ENCODE data around the gene CYP2F1.
"Not testable (repeated sequence)": the region's sequence is repeated elsewhere in the genome, so short reads cannot be mapped to it uniquely, and the experiment has no call there.

CYP2F1 gene, protein sequence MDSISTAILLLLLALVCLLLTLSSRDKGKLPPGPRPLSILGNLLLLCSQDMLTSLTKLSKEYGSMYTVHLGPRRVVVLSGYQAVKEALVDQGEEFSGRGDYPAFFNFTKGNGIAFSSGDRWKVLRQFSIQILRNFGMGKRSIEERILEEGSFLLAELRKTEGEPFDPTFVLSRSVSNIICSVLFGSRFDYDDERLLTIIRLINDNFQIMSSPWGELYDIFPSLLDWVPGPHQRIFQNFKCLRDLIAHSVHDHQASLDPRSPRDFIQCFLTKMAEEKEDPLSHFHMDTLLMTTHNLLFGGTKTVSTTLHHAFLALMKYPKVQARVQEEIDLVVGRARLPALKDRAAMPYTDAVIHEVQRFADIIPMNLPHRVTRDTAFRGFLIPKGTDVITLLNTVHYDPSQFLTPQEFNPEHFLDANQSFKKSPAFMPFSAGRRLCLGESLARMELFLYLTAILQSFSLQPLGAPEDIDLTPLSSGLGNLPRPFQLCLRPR

DNA sequence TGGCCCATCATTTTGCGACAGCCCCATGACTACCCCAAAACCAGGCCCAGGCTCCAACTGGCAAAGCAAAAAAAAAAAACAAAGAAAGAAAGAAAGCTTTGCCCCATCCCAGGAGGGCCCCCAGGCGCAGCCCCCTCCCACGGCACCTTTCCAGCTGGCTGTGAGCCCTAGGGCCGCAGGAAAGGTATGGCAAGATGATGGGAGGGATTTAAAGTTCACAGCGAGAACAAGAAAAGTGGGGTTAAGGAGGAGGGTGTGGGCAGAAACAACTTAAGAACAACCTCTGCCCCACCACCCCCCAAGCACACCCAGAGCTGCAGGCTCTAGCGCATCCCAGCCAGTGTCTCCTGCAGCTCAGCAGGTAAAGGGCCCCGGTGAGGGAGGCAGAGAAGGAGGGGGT is at the start of gene CYP2F1:
Gene CYP2F1, plus strand, starts transcription at position 301 of the 400 bp plus-strand sequence. CDS start 1,757 bp downstream, outside the sequence.
- DNase-seq (ENCODE audit: low spot score): no peak

DNA sequence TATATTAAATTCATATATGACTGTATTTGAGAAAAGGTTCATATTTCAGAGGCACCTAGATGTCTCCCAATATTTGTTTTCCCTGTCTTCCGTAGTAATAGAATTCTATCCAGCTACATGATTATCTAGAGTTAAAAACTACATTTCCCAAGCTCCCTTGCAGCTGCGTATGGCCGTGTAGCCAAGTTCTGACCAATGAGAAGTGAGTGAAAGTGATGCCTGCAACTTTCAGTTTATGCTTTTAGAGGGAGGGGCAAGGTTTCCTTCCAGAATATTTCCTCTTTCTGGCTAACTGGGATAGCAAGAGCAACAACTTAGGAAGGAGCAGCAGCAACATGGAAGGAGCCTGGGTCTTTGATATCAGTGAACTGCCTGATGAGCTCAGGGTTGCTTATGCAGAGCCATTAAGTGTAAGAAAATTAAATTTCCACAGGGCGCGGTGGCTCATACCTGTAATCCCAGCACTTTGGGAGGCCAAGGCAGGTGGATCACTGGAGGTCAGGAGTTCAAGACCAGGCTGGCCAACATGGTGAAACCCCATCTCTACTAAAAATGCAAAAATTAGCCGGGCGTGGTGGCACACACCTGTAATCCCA is 49.2 kb upstream of the CYP2F1 start:
- peak; percentile 38 for DNase-seq (ENCODE audit: low spot score)

DNA sequence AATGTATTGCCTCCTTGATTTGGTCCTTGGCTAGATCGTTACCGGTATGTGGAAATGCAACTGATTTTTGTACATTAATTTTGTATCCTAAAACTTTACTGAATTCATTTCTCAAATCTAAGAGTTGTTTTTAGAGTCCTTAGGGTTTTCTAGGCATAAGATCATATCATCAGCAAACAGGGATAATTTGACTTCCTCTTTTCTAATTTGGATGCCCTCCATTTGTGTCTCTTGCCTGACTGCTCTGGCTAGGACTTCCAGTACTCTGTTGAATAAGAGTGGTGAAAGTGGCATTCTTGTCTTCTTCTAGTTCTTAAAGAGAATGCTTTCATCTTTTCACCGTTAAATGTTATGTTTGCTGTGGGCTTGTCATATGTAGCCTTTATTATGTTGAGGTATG is 37.9 kb upstream of the CYP2F1 start:
- DNase-seq (ENCODE audit: low spot score): no peak

GRCh38 chr19:41083516-41083915 is 30.7 kb upstream of the CYP2F1 start:
- no peak for DNase-seq (ENCODE audit: low spot score)

- no peak for DNase-seq (ENCODE audit: low spot score)
Measured at GRCh38 chr19:41085748-41086415, 28.4 kb upstream of the CYP2F1 start.

- DNase-seq (ENCODE audit: low spot score): no peak
Measured at GRCh38 chr19:41088151-41088550, 26.1 kb upstream of the CYP2F1 start, which contains the start of gene CYP2A13. Gene CYP2A13, plus strand, starts transcription at chr19:41088451. Its CDS starts 21 bp downstream, at chr19:41088472.

- no peak for DNase-seq (ENCODE audit: low spot score)
Measured at GRCh38 chr19:41089959-41090358, 24.3 kb upstream of the CYP2F1 start.

DNA sequence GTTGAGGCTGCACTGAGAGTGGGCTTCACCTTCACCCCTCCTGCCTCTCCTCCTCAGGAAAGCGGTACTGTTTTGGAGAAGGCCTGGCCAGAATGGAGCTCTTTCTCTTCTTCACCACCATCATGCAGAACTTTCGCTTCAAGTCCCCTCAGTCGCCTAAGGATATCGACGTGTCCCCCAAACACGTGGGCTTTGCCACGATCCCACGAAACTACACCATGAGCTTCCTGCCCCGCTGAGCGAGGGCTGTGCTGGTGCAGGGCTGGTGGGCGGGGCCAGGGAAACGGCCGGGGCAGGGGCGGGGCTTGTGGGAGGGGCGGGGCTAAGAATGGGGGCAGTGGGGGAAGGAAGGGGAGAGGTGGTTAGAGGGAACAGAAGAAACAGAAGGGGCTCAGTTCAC is 18.5 kb upstream of the CYP2F1 start:
- no peak for DNase-seq (ENCODE audit: low spot score)

DNA sequence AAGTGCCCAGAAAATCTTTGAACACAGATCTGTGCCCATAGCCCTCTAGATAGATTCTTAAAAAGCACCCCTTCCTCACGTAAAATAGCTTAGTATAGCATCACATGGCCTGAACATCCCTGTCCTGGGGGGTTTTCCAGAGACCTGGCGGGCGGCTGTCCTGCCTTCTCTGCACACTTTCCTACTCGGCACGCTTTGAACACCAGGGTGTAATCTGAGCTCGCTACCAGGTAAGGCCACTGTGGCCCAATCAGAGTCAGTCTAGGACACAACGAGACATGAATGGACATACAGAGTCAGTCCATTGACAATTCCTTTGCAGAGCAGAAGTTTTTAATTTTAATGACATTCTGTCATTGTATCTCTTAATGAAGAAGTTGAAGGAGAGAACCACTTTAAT is 17.9 kb upstream of the CYP2F1 start:
- DNase-seq (ENCODE audit: low spot score): no peak

DNA sequence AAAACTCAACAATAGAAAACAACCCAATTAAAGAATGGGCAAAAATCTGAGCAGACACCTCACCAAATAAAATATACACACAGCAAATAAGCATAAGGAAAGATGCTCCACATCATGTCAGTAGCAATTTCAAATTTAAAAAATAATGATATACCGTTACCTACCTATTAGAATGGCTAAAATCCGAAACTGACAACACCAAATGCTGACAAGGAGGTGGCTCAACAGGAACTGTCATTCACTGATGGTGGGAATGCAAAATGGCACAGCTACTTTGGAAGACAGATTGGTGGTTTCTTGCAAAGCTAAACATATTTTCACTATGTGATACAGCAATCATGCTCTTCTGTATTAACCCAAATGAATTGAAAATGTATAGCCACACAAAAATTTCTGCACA is 16.9 kb upstream of the CYP2F1 start:
- no peak for DNase-seq (ENCODE audit: low spot score)

DNA sequence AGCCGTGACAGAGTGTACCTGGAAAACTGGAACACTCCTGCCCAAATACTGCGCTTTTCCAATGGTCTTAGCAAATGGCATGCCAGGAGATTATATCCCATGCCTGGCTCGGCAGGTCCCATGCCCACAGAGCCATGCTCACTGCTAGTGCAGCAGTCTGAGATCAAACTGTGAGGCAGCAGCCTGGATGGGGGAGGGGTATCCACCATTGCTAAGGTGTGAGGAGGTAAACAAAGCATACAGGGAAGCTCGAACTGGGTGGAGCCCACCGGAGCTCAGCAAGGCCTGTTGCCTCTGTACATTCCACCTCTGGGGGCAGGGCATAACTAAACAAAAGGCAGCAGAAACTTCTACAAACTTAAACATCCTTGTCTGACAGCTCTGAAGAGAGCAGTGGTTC is 15.5 kb upstream of the CYP2F1 start:
- no peak for DNase-seq (ENCODE audit: low spot score)

DNA sequence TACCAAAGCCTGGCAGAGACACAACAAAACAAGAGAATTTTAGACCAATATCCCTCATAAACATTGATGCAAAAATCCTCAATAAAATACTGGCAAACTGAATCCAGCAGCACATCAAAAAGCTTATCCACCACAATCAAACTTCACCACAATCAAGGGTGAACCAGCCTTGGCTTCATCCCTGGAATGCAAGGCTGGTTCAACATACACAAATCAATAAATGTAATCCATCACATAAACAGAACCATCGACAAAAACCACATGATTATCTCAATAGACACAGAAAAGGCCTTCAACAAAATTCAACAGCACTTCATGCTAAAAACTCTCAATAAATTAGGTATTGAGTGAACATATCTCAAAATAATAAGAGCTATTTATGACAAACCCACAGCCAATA is 12.0 kb upstream of the CYP2F1 start:
- DNase-seq (ENCODE audit: low spot score): not testable (repeated sequence)

DNA sequence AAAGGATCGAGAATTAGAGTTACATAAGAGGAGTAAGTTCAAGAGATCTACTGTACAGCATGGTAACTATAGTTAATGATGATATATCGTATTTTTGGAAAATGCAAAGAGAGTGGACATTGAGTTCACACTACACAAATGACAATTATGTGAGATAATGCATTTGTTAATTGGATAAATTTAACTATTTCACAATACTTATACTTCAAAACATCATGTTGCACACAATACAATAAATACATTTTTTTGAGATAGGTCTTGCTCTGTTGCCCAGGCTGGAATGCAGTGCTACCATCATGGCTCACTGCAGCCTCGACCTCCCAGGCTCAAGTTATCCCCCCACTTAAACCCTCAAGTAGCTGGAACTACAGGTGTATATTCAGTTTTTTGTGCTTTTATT is 8.1 kb upstream of the CYP2F1 start:
- no peak for DNase-seq (ENCODE audit: low spot score)

- no peak for DNase-seq (ENCODE audit: low spot score)
Measured at GRCh38 chr19:41111296-41111695, 2.9 kb upstream of the CYP2F1 start.

DNA sequence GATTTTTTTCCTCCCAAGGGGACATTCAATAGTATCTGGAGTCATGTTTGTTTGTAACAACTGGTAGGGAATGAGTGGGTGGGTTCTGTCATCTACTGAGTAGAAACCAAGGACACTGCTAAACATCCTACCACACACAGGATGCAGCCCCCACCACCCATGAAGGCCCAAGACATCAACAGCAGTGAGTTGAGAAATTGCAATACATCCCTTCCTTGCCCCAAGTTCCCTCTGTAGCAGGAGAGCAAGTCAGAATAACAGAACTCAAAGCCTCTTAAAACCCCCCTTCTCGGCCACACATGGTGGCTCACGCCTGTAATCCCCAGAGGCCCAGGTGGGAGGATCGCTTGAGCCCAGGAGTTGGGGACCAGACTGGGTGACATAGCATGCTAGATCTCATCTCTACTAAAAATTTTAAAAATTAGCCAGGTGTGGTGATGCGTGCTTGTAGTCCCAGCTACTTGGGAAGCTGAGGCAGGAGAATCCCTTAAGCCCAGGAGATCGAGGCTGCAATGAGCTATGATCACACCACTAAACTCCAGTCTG is 2.4 kb upstream of the CYP2F1 start:
- no peak for DNase-seq (ENCODE audit: low spot score)

DNA sequence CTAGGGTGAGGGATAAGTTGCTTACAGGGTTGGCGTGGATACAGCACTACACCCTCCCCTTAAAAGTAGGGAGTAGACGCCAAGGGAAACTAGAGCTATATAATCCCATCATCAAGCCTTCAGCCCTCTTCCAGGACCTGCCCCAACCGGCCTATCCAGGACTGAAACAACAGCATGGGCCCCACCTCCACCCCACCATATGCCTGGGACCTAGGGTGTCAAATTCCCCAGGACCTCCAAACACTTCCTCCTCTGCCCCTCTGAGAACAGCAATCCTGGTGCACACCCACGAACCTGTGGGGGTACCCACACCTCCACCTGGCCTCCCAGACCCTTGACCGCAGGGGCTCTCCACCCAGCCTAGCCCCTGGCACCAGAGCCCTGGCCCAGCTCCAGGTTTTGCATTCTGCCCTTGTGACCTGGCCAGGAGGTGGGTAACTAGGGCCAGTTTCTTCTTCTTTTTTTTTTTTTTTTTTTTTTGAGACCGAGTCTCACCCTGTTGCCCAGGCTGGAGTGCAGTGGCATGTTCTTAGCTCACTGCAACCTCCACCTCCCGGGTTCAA is 1.4 kb upstream of the CYP2F1 start:
- DNase-seq (ENCODE audit: low spot score): no peak

GRCh38 chr19:41116261-41116660 is 2.0 kb downstream of the CYP2F1 start:
- DNase-seq (ENCODE audit: low spot score): no peak

DNA sequence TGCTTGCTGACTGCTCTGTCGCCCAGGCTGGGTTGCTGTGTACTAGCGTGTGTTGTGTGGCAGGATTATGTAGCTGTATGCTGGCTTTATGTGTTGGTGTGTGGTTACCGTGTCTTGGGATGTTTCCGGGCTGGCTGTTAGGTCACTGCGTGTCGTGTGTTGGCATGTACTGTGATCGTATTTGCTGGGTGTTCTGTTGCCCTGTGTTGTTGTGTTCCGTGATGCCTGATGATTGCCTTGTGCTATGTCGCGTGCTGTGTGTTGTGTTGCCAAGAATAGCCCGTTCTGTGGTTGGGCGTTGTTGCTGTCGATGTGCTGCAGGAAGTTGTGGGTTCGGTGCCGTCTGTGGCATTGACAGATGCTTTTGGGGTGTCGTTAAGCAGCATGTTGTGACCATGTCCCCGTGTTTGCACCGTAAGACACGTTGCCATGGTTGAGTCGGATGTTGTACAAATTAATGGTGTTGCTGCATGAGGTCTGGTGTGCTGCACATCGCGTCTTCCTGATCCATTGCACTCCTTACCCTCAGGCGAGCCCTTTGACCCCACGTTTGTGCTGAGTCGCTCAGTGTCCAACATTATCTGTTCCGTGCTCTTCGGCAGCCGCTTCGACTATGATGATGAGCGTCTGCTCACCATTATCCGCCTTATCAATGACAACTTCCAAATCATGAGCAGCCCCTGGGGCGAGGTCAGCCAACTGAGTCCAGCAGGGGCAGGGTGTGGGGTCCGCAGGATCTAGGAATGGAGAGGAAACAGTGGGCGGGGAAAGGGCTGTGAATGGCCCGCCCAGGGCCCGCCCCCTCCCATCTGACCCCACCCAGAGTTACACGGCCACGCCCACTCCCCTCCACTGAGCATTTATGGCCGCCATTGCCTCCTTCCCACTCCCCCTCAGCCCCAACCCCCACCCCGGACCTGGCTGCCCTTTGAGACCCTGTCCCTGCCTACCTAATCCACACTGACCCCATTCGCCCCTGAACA is 7.0 kb downstream of the CYP2F1 start:
- not testable (repeated sequence) for DNase-seq (ENCODE audit: low spot score)

DNA sequence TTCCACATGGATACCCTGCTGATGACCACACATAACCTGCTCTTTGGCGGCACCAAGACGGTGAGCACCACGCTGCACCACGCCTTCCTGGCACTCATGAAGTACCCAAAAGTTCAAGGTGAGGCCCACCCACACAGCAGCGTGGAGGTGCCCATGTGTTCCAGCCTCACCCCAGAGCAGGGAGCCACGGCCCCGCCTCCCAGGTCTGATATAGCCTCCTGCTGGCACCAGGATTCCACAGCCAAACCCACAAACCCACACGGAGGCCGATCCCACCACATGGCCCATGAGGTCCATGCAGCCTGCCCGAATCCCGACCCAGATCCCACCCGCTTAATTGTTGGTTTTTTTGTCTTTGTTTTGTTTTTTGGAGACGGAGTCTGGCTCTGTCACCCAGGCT is 8.6 kb downstream of the CYP2F1 start:
- DNase-seq (ENCODE audit: low spot score): not testable (repeated sequence)

GRCh38 chr19:41123716-41124294 is 9.6 kb downstream of the CYP2F1 start:
- no peak for DNase-seq (ENCODE audit: low spot score)

DNA sequence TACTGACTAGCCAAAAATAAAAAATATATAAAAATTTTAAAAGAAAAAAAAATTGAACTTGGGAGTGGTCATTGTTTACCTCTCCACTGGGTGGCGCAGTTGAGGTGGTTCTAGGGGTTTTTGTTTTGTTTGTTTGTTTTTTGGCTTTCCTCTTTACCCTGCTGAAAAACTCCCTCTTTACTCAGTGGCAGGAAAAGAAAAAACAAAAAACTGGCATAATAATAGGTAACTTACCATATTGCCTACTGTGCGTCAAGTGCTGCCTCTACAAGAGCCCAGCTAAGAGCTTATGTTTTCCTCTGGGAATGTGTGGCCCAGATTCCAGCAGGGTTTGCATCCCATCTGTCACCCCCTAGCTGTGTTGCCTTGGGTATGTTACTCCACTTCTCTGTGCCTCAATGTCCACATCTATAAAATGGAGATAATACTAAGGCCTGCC is 12.6 kb downstream of the CYP2F1 start:
- DNase-seq (ENCODE audit: low spot score): not testable (repeated sequence)
